SIG-M5 treated with dmso at 0.1 percent for 504 hours (cell line): ENCODE data around the gene MEPCE.
"Not testable (repeated sequence)": the region's sequence is repeated elsewhere in the genome, so short reads cannot be mapped to it uniquely, and the experiment has no call there.

Source experiments
- DNase-seq: peaks from one replicate; lab custom pipeline; 2025; ENCODE audit not compliant: unreplicated experiment; lab: John Stamatoyannopoulos, UW

The MEPCE gene

GRCh38 chr7:100429637-100430492, at the start of gene MEPCE:
Gene MEPCE (plus strand): TSS chr7:100429831. CDS start chr7:100430019, 188 bp downstream.
- peak; percentile 81 for DNase-seq

- peak; percentile 35 for DNase-seq
These were observed 49.4 kb upstream of the MEPCE start for GRCh38 chr7:100380196-100380595.

- DNase-seq: not testable (repeated sequence)
These were observed 47.9 kb upstream of the MEPCE start for GRCh38 chr7:100381531-100382233.

- not testable (repeated sequence) for DNase-seq
These were observed 47.3 kb upstream of the MEPCE start for GRCh38 chr7:100382234-100382853.

- DNase-seq: no peak
These were observed 44.9 kb upstream of the MEPCE start for GRCh38 chr7:100384628-100385294.

- no peak for DNase-seq
These were observed 42.7 kb upstream of the MEPCE start for GRCh38 chr7:100386940-100387339.

GRCh38 chr7:100387695-100388094, 41.9 kb upstream of the MEPCE start:
- no peak for DNase-seq

- DNase-seq: no peak
These were observed 40.1 kb upstream of the MEPCE start for GRCh38 chr7:100389437-100390088.

- DNase-seq: no peak
These were observed 39.2 kb upstream of the MEPCE start for GRCh38 chr7:100390286-100391009.

GRCh38 chr7:100393233-100393905, 36.3 kb upstream of the MEPCE start:
- DNase-seq: no peak

GRCh38 chr7:100394077-100394476, 35.6 kb upstream of the MEPCE start:
- no peak for DNase-seq

- DNase-seq: peak; percentile 96
These were observed 33.1 kb upstream of the MEPCE start for GRCh38 chr7:100396421-100396982.

GRCh38 chr7:100397315-100398081, 32.1 kb upstream of the MEPCE start:
- no peak for DNase-seq

GRCh38 chr7:100398239-100398638, 31.4 kb upstream of the MEPCE start:
- no peak for DNase-seq

GRCh38 chr7:100400041-100400440, 29.6 kb upstream of the MEPCE start:
- no peak for DNase-seq

GRCh38 chr7:100400656-100401055, 29.0 kb upstream of the MEPCE start:
- DNase-seq: no peak

GRCh38 chr7:100401811-100402210, 27.8 kb upstream of the MEPCE start:
- DNase-seq: no peak

- no peak for DNase-seq
These were observed 27.4 kb upstream of the MEPCE start for GRCh38 chr7:100402241-100402640.
